GM12874 (cell line): ENCODE measurements around the gene DCC.

ENCODE experiments used
- TF ChIP-seq, protein P1 (sequence below): IDR thresholded peaks from 2 replicates; pipeline ENCODE4 v1.5.1; 2011; ENCODE audit warnings: low read depth, mild to moderate bottlenecking, control low read depth, low read length, moderate library complexity; ENCODE audit not compliant: insufficient read depth

DCC gene

DNA sequence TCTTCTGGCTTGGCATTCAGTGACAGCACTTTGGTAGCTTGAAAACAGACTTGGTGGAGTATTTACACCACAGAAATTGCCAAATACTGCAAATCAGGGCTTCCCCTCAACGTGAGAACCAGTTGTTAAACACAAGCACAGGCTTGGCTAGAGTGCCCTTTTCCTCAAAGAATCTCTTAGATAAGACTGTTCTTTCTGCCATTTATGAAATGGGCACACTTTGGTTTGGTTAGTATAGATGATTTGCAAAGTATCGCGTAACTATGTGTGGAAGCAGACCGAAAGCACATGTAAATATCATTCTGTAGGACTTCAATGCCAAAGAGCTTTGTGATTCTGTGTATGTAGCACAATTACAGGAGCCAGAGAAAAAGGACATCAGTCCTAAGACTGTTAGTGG, 308.2 kb downstream of the DCC start:
- TF ChIP-seq, protein P1, sequence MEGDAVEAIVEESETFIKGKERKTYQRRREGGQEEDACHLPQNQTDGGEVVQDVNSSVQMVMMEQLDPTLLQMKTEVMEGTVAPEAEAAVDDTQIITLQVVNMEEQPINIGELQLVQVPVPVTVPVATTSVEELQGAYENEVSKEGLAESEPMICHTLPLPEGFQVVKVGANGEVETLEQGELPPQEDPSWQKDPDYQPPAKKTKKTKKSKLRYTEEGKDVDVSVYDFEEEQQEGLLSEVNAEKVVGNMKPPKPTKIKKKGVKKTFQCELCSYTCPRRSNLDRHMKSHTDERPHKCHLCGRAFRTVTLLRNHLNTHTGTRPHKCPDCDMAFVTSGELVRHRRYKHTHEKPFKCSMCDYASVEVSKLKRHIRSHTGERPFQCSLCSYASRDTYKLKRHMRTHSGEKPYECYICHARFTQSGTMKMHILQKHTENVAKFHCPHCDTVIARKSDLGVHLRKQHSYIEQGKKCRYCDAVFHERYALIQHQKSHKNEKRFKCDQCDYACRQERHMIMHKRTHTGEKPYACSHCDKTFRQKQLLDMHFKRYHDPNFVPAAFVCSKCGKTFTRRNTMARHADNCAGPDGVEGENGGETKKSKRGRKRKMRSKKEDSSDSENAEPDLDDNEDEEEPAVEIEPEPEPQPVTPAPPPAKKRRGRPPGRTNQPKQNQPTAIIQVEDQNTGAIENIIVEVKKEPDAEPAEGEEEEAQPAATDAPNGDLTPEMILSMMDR = no peak

GRCh38 chr18:52652391-52652790, 312.4 kb downstream of the DCC start:
- TF ChIP-seq, protein P1 = no peak

DNA sequence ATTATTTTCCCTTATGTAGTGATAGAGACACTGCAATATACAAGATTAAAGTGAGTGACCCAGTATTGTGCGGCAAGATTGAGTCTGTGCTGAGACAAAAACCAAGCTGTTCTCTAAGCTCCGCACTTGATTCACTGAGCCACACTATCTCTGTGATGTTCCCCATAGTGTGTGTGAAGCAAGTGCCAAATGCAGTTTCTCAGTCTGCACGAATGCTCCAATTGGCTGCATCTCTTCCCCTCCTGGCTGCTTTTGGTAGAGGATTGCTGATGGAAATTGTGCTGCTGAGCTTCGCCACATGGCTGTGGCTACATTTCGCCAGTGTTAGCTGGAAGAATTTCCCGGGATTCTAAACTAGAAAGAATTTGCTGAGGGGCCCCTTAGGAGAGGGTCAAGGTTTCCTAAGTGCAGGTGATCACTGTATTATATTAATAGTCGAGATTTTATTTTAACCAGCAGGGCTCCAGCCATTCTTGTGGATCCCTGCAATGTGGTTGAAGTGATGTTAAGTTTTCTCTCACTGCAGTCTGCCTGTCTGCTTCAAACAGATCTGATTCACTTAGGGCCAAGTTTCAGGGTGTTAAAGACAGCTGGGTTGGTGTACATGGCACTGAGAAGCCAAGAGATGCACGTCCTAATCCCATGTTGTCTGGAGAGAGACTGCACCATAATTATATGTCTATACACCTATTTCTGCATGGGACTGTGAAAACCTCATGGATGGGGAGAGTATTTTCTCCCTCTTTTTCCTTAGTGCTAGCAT, 317.2 kb downstream of the DCC start:
- TF ChIP-seq, protein P1 = no peak

GRCh38 chr18:52667463-52668065, 327.6 kb downstream of the DCC start:
- TF ChIP-seq, protein P1 = no peak

DNA sequence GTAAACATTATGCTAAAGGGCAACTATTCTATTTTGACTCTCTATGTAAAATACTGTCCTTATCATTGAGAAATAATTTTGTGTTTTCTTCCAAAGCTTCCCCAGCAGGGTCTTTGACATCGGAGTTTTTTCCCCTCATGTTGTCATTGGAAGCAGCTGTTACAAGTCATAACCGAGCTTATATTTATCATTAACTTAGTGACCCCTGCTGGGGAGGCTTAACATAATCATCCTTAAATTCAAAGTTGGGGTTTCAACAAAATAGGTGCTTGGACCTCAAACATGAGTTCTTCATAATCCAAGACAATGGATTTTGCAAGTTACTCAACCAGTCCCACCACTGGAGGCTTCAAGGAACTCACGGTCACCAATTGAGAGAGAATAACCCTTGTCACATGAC, 330.9 kb downstream of the DCC start:
- TF ChIP-seq, protein P1 = no peak

GRCh38 chr18:52678034-52678433, 338.0 kb downstream of the DCC start:
- TF ChIP-seq, protein P1 = no peak

DNA sequence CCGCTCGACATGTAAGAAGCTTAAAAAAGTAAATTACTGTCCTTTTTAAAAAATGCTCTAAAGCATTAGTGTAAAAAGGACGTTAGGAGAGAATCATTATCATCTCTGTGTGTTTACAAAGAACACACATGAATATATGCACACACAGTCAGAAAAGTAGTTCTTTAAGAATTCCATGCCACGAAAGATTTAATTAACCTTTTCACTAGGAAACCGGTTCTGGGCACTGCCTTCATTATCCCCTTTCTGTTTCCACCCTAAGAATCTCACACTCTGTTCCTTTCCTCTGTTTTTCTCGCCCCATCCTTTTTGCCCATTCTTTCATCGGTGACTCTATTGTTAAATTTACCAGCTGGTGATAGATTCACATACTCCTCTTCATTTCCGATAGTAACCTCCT, 338.6 kb downstream of the DCC start:
- TF ChIP-seq, protein P1 = no peak
